ENCODE results near the gene PTP4A1. TPM values are rescaled to one million over a fixed set of nuclear protein-coding genes. Genes with fewer than 3 reads are reported as not detected.
A peak's percentile ranks its signal among the peaks of the same experiment; 100 is the strongest.

The PTP4A1 gene
- total and polyA plus RNA-seq, 4 donors = 21.2 to 127 (median 68.4) TPM

GRCh38 chr6:63553208-63553607, 19.1 kb upstream of the PTP4A1 start:
- WGBS (ENCODE audit: insufficient coverage) = no CpG with 5 or more reads among the region's 3 CpGs

GRCh38 chr6:63553900-63554299, 18.4 kb upstream of the PTP4A1 start:
- peak in 2 of 6 donors; percentile 20 to 37 for DNase-seq (ENCODE audit: low read depth in 4 of 6, low spot score in 6 of 6)
- WGBS (ENCODE audit: insufficient coverage) = no CpG with 5 or more reads among the region's 1 CpG
- no peaks in the 10 kb centered on the region for H3K4me1 ChIP-seq (ENCODE audit: control insufficient read depth, insufficient read depth, low read length)
- no peak overlapping the region for H3K4me3 ChIP-seq (ENCODE audit: low read depth, low read length)
- H3K27me3 ChIP-seq (ENCODE audit: control insufficient read depth, insufficient read depth, low read length) = no peaks in the 10 kb centered on the region
- no peaks in the 10 kb centered on the region for H3K9me3 ChIP-seq (ENCODE audit: control insufficient read depth, insufficient read depth, low read length)
- no peaks in the 10 kb centered on the region for H3K36me3 ChIP-seq (ENCODE audit: control insufficient read depth, insufficient read depth, low read length)
- no peak overlapping the region for H3K27ac ChIP-seq (ENCODE audit: low read depth, low read length)

More at GRCh38 chr6:63553208-63553607, 19.1 kb upstream of the PTP4A1 start:
- Histone ChIP-seq H3K27ac (ENCODE audit: low read depth, low read length) (no peak overlapping the region), H3K4me1 (ENCODE audit: control insufficient read depth, insufficient read depth, low read length) (no peaks in the 10 kb centered on the region), H3K4me3 (ENCODE audit: low read depth, low read length) (no peak overlapping the region), H3K9me3 (ENCODE audit: control insufficient read depth, insufficient read depth, low read length) (no peaks in the 10 kb centered on the region), H3K36me3 (ENCODE audit: control insufficient read depth, insufficient read depth, low read length) (no peaks in the 10 kb centered on the region), H3K27me3 (ENCODE audit: control insufficient read depth, insufficient read depth, low read length) (no peaks in the 10 kb centered on the region)
- DNase-seq (ENCODE audit: low read depth in 4 of 6, low spot score in 6 of 6) = no peak

- no peaks in the 10 kb centered on the region for H3K9me3 ChIP-seq (ENCODE audit: control insufficient read depth, insufficient read depth, low read length)
- no peaks in the 10 kb centered on the region for H3K36me3 ChIP-seq (ENCODE audit: control insufficient read depth, insufficient read depth, low read length)
- H3K4me1 ChIP-seq (ENCODE audit: control insufficient read depth, insufficient read depth, low read length) = no peaks in the 10 kb centered on the region
- H3K27ac ChIP-seq (ENCODE audit: low read depth, low read length) = no peak overlapping the region
- H3K27me3 ChIP-seq (ENCODE audit: control insufficient read depth, insufficient read depth, low read length) = no peaks in the 10 kb centered on the region
- no peak overlapping the region for H3K4me3 ChIP-seq (ENCODE audit: low read depth, low read length)
- no CpG with 5 or more reads among the region's 1 CpG for WGBS (ENCODE audit: insufficient coverage)
- DNase-seq (ENCODE audit: low read depth in 4 of 6, low spot score in 6 of 6) = no peak
These were observed 17.5 kb upstream of the PTP4A1 start for GRCh38 chr6:63554782-63555181.

- no peaks in the 10 kb centered on the region for H3K27me3 ChIP-seq (ENCODE audit: control insufficient read depth, insufficient read depth, low read length)
- no peak overlapping the region for H3K27ac ChIP-seq (ENCODE audit: low read depth, low read length)
- no peaks in the 10 kb centered on the region for H3K4me1 ChIP-seq (ENCODE audit: control insufficient read depth, insufficient read depth, low read length)
- H3K36me3 ChIP-seq (ENCODE audit: control insufficient read depth, insufficient read depth, low read length) = no peaks in the 10 kb centered on the region
- DNase-seq (ENCODE audit: low read depth in 4 of 6, low spot score in 6 of 6) = no peak
- no peaks in the 10 kb centered on the region for H3K9me3 ChIP-seq (ENCODE audit: control insufficient read depth, insufficient read depth, low read length)
- WGBS (ENCODE audit: insufficient coverage) = 100% methylated on average over 1 of the region's 4 CpGs
- H3K4me3 ChIP-seq (ENCODE audit: low read depth, low read length) = no peak overlapping the region
These were observed 15.9 kb upstream of the PTP4A1 start for GRCh38 chr6:63556369-63556768.

- Histone ChIP-seq H3K27me3 (ENCODE audit: control insufficient read depth, insufficient read depth, low read length) (no peaks in the 10 kb centered on the region), H3K4me1 (ENCODE audit: control insufficient read depth, insufficient read depth, low read length) (no peaks in the 10 kb centered on the region), H3K27ac (ENCODE audit: low read depth, low read length) (no peak overlapping the region), H3K36me3 (ENCODE audit: control insufficient read depth, insufficient read depth, low read length) (no peaks in the 10 kb centered on the region), H3K4me3 (ENCODE audit: low read depth, low read length) (no peak overlapping the region), H3K9me3 (ENCODE audit: control insufficient read depth, insufficient read depth, low read length) (no peaks in the 10 kb centered on the region)
- no peak for DNase-seq (ENCODE audit: low read depth in 4 of 6, low spot score in 6 of 6)
These were observed 14.0 kb upstream of the PTP4A1 start for GRCh38 chr6:63558278-63558677.

- Histone ChIP-seq H3K9me3 (ENCODE audit: control insufficient read depth, insufficient read depth, low read length) (no peaks in the 10 kb centered on the region), H3K27ac (ENCODE audit: low read depth, low read length) (no peak overlapping the region), H3K36me3 (ENCODE audit: control insufficient read depth, insufficient read depth, low read length) (no peaks in the 10 kb centered on the region), H3K27me3 (ENCODE audit: control insufficient read depth, insufficient read depth, low read length) (no peaks in the 10 kb centered on the region), H3K4me1 (ENCODE audit: control insufficient read depth, insufficient read depth, low read length) (no peaks in the 10 kb centered on the region), H3K4me3 (ENCODE audit: low read depth, low read length) (no peak overlapping the region)
- no CpG with 5 or more reads among the region's 1 CpG for WGBS (ENCODE audit: insufficient coverage)
- no peak for DNase-seq (ENCODE audit: low read depth in 4 of 6, low spot score in 6 of 6)
These were observed 11.4 kb upstream of the PTP4A1 start for GRCh38 chr6:63560801-63561287.

- H3K36me3 ChIP-seq (ENCODE audit: control insufficient read depth, insufficient read depth, low read length) = no peaks in the 10 kb centered on the region
- H3K27ac ChIP-seq (ENCODE audit: low read depth, low read length) = no peak overlapping the region
- no CpG with 5 or more reads among the region's 2 CpGs for WGBS (ENCODE audit: insufficient coverage)
- H3K27me3 ChIP-seq (ENCODE audit: control insufficient read depth, insufficient read depth, low read length) = no peaks in the 10 kb centered on the region
- no peak overlapping the region for H3K4me3 ChIP-seq (ENCODE audit: low read depth, low read length)
- H3K9me3 ChIP-seq (ENCODE audit: control insufficient read depth, insufficient read depth, low read length) = no peaks in the 10 kb centered on the region
- H3K4me1 ChIP-seq (ENCODE audit: control insufficient read depth, insufficient read depth, low read length) = no peaks in the 10 kb centered on the region
- no peak for DNase-seq (ENCODE audit: low read depth in 4 of 6, low spot score in 6 of 6)
These were observed 11.0 kb upstream of the PTP4A1 start for GRCh38 chr6:63561288-63561687.

GRCh38 chr6:63563235-63563634, 9.0 kb upstream of the PTP4A1 start:
- Histone ChIP-seq H3K9me3 (ENCODE audit: control insufficient read depth, insufficient read depth, low read length) (no peaks in the 10 kb centered on the region), H3K4me1 (ENCODE audit: control insufficient read depth, insufficient read depth, low read length) (no peaks in the 10 kb centered on the region), H3K27ac (ENCODE audit: low read depth, low read length) (no peak overlapping the region), H3K27me3 (ENCODE audit: control insufficient read depth, insufficient read depth, low read length) (no peaks in the 10 kb centered on the region), H3K4me3 (ENCODE audit: low read depth, low read length) (no peak overlapping the region), H3K36me3 (ENCODE audit: control insufficient read depth, insufficient read depth, low read length) (no peaks in the 10 kb centered on the region)
- DNase-seq (ENCODE audit: low read depth in 4 of 6, low spot score in 6 of 6) = no peak
- 100% methylated on average over 1 of the region's 1 CpG for WGBS (ENCODE audit: insufficient coverage)

- no peaks in the 10 kb centered on the region for H3K27me3 ChIP-seq (ENCODE audit: control insufficient read depth, insufficient read depth, low read length)
- H3K4me3 ChIP-seq (ENCODE audit: low read depth, low read length) = no peak overlapping the region
- no peaks in the 10 kb centered on the region for H3K4me1 ChIP-seq (ENCODE audit: control insufficient read depth, insufficient read depth, low read length)
- WGBS (ENCODE audit: insufficient coverage) = no CpG with 5 or more reads among the region's 4 CpGs
- DNase-seq (ENCODE audit: low read depth in 4 of 6, low spot score in 6 of 6) = no peak
- H3K9me3 ChIP-seq (ENCODE audit: control insufficient read depth, insufficient read depth, low read length) = no peaks in the 10 kb centered on the region
- H3K36me3 ChIP-seq (ENCODE audit: control insufficient read depth, insufficient read depth, low read length) = no peaks in the 10 kb centered on the region
- no peak overlapping the region for H3K27ac ChIP-seq (ENCODE audit: low read depth, low read length)
These were observed 7.1 kb upstream of the PTP4A1 start for GRCh38 chr6:63565058-63565726.

Data from spinal cord (tissue), 10 donors.